ENCODE results near the gene MRPS15.
A peak's percentile ranks its signal among the peaks of the same experiment; 100 is the strongest.
"Not testable (repeated sequence)": the region's sequence is repeated elsewhere in the genome, so short reads cannot be mapped to it uniquely, and the experiment has no call there.

MRPS15 gene

GRCh38 chr1:36463803-36464604 is at the start of gene MRPS15:
TSS of gene MRPS15 (minus strand) at chr1:36464384. CDS start at chr1:36464275, 109 bp downstream.
- peak within 1 kb of the TSS; percentile 96 to 100 for H3K4me3 Mint-ChIP-seq

GRCh38 chr1:36512842-36513241 is 48.7 kb upstream of the MRPS15 start:
- H3K9me3 Mint-ChIP-seq = no peaks in the 10 kb centered on the region
- peaks cover 17% of the 10 kb centered on the region for H3K27me3 Mint-ChIP-seq
- ATAC-seq (no peak), DNase-seq (no peak)
- no peak overlapping the region for H3K4me3 Mint-ChIP-seq
- H3K4me1 Mint-ChIP-seq = no peaks in the 10 kb centered on the region
- H3K27ac Mint-ChIP-seq = no peak overlapping the region

More at GRCh38 chr1:36463803-36464604, at the start of gene MRPS15:
- no peaks in the 10 kb centered on the region for H3K9me3 Mint-ChIP-seq
- H3K27me3 Mint-ChIP-seq = no peaks in the 10 kb centered on the region
- DNase-seq = peak; percentile 91 to 94
- ATAC-seq = peak; percentile 96
- H3K27ac Mint-ChIP-seq = peak within 1 kb of the TSS; percentile 99 to 100
- H3K4me1 Mint-ChIP-seq = peaks cover 55% of the 10 kb centered on the region

DNA sequence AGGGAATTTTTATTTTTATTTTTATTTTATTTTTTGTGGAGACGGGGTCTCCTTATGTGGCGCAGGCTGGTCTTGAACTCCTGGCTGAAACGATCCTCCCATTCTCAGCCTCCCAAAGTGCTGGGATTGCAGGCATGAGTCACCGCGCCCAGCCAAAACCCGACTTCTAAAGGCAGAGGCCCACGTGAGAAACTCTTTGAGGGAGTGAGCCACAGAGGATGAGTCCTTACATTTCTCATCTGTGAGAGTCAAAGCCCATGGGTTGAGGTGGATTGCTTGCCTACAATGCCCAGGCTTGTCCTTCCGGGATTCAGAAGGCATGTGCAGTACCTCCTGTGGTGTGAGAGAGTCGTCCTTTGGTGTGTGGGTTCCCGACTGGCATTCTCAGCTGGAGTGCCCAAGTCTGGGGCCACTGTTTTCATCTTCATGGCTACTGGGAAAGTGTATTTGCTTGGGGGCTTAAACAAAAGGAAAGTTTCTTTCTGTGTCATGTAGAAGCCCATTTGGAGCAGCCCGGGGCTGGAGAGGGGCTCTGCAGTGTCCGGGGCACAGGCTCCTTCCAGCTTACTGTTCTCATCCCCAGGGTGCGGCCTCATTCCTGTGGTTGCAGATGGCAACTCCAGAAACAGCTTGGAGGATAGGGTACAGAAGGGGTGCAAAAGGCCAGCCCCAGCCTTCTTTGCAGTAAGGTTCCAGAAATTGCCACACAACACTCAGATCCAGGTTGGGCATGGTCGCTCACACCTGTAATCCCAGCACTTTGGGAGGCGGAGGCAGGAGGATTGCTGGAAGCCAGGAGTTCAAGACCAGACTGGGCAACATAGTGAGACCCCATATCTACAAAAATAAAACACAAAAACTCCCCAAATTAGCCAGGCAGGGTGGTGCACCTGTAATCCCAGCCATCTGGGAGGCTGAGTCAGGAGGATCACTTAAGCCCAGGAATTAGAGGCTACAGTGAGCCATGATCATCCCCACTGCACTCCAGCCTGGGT is 47.9 kb upstream of the MRPS15 start:
- Mint-ChIP-seq H3K4me3 (no peak overlapping the region), H3K4me1 (no peaks in the 10 kb centered on the region), H3K27me3 (peaks cover 24% of the 10 kb centered on the region), H3K9me3 (no peaks in the 10 kb centered on the region), H3K27ac (no peak overlapping the region)
- DNase-seq (no peak), ATAC-seq (no peak)

DNA sequence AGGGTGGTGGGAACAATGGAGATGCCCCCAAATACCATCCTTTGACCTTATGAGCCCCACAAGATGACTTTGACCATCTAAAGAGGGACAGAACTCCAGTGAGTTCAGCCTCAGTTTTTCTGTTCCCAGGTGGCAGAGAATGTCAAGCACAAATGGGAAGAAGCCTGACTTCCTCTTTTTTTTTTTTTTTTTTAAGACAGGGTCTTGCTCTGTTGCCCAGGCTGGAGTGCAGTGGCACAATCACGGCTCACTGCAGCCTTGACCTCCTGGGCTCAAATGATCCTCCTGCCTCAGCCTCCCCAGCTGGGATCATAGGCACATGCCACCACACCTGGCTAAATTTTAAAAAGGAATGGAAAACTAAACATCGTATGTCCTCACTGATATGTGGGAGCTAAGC is 47.0 kb upstream of the MRPS15 start:
- not testable (repeated sequence) for DNase-seq, H3K9me3 Mint-ChIP-seq, ATAC-seq, H3K4me1 Mint-ChIP-seq, H3K4me3 Mint-ChIP-seq
- Mint-ChIP-seq H3K27me3 (peaks cover 30% of the 10 kb centered on the region), H3K27ac (peak overlapping the region in 1 of 2 donors; percentile 24)

DNA sequence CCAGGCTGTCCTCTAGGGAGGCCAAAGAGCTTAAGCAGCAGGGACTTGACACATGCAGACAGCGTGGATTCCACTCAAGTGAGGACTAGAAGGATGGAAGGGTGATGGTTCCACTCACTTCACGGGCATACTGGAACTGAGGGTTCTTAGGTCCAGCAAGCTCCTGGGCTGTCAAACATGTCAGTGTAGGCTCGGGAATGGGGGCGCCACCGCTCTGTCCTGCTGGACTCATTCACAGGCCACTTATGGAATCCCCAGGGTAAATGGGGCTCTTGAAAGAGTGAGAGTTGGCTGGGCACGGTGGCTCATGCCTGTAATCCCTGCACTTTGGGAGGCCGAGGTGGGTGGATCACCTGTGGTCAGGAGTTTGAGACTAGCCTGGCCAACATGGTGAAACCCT is 46.2 kb upstream of the MRPS15 start:
- Mint-ChIP-seq H3K27me3 (peaks cover 30% of the 10 kb centered on the region), H3K4me1 (no peaks in the 10 kb centered on the region), H3K4me3 (no peak overlapping the region), H3K27ac (no peak overlapping the region), H3K9me3 (no peaks in the 10 kb centered on the region)
- ATAC-seq = no peak
- DNase-seq = no peak

GRCh38 chr1:36508257-36508656 is 44.1 kb upstream of the MRPS15 start:
- ATAC-seq = no peak
- Mint-ChIP-seq H3K9me3 (no peaks in the 10 kb centered on the region), H3K4me3 (no peak overlapping the region), H3K4me1 (no peaks in the 10 kb centered on the region), H3K27ac (no peak overlapping the region), H3K27me3 (peaks cover 32% of the 10 kb centered on the region)
- DNase-seq = no peak

DNA sequence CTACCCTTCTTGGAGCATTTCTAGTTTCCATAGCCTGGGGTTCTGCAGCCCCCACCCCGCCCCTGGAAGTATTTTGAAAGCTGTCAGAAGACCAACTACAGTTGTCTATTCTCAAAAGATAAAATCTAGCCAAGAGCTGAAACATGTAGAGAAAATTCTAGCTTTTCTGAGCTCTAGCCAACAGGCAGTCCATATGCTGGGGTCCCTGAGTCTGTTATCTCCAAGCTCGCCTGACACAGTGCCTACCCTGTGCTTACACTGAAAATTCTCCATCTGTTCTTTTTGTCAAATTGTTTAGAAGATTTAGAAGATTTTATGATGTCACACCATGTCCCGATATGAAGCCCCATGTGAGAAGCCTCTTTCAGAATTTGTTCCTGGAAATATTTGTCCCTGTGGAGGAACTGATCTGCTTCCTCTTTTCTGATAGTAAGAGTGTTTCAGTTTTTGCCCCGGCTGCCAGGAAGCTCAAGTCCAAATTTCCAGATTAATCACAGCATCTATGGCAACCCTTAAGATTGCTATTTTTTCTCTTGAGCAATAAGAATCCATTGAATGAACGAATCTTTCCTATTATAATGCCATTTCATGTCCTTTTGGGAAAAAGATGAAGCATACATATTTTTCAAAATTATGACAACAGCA is 42.2 kb upstream of the MRPS15 start:
- Mint-ChIP-seq H3K9me3 (no peaks in the 10 kb centered on the region), H3K4me3 (no peak overlapping the region), H3K27ac (peak overlapping the region in 1 of 2 donors; percentile 13), H3K4me1 (no peaks in the 10 kb centered on the region), H3K27me3 (peaks cover 39% of the 10 kb centered on the region)
- DNase-seq = no peak
- ATAC-seq = no peak

GRCh38 chr1:36503733-36504132 is 39.5 kb upstream of the MRPS15 start:
- H3K27me3 Mint-ChIP-seq = peaks cover 39% of the 10 kb centered on the region
- DNase-seq (no peak), ATAC-seq (no peak)
- no peak overlapping the region for H3K4me3 Mint-ChIP-seq
- no peak overlapping the region for H3K27ac Mint-ChIP-seq
- H3K9me3 Mint-ChIP-seq = no peaks in the 10 kb centered on the region
- H3K4me1 Mint-ChIP-seq = no peaks in the 10 kb centered on the region

- DNase-seq (no peak), ATAC-seq (no peak)
- Mint-ChIP-seq H3K9me3 (no peaks in the 10 kb centered on the region), H3K4me1 (no peaks in the 10 kb centered on the region), H3K4me3 (no peak overlapping the region), H3K27me3 (peaks cover 34% of the 10 kb centered on the region), H3K27ac (no peak overlapping the region)
These were observed 39.0 kb upstream of the MRPS15 start for GRCh38 chr1:36503159-36503558.

- Mint-ChIP-seq H3K9me3 (no peaks in the 10 kb centered on the region), H3K27ac (no peak overlapping the region), H3K4me1 (no peaks in the 10 kb centered on the region), H3K27me3 (peaks cover 28% of the 10 kb centered on the region), H3K4me3 (no peak overlapping the region)
- DNase-seq (no peak), ATAC-seq (no peak)
These were observed 38.4 kb upstream of the MRPS15 start for GRCh38 chr1:36502616-36503015.

- not testable (repeated sequence) for H3K4me1 Mint-ChIP-seq, H3K9me3 Mint-ChIP-seq, ATAC-seq, H3K27ac Mint-ChIP-seq, H3K4me3 Mint-ChIP-seq, DNase-seq
- peaks cover 21% of the 10 kb centered on the region for H3K27me3 Mint-ChIP-seq
These were observed 37.7 kb upstream of the MRPS15 start for GRCh38 chr1:36501911-36502310.

GRCh38 chr1:36497207-36497606 is 33.0 kb upstream of the MRPS15 start:
- Mint-ChIP-seq H3K4me3 (no peak overlapping the region), H3K4me1 (no peaks in the 10 kb centered on the region), H3K9me3 (no peaks in the 10 kb centered on the region), H3K27ac (no peak overlapping the region), H3K27me3 (peaks cover under 1% of the 10 kb centered on the region)
- no peak for ATAC-seq
- DNase-seq = no peak

GRCh38 chr1:36494971-36495370 is 30.8 kb upstream of the MRPS15 start:
- H3K27ac Mint-ChIP-seq = peak overlapping the region in 1 of 2 donors; percentile 23
- no peaks in the 10 kb centered on the region for H3K9me3 Mint-ChIP-seq
- ATAC-seq (no peak), DNase-seq (no peak)
- H3K4me1 Mint-ChIP-seq = no peaks in the 10 kb centered on the region
- H3K27me3 Mint-ChIP-seq = no peaks in the 10 kb centered on the region
- H3K4me3 Mint-ChIP-seq = no peak overlapping the region

DNA sequence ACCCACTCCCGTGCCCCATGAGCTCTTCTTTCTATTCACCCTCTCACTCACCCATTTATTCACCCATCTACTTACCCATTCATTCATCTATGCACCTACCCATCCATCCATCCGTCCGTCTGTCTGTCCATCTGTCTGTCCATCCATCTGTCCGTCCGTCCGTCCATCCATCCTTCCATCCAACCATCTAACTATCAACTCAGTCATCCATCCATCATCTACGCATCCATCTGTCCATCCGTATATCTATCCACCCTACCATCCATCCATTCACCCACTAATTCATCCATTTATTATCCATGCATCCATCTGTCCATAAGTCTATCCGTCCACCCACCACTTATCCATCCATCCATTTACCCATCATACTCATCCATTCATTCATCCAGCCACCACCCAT is 29.3 kb upstream of the MRPS15 start:
- no peaks in the 10 kb centered on the region for H3K4me1 Mint-ChIP-seq
- H3K27me3 Mint-ChIP-seq = no peaks in the 10 kb centered on the region
- no peak overlapping the region for H3K4me3 Mint-ChIP-seq
- H3K27ac Mint-ChIP-seq = no peak overlapping the region
- ATAC-seq (no peak), DNase-seq (no peak)
- no peaks in the 10 kb centered on the region for H3K9me3 Mint-ChIP-seq

DNA sequence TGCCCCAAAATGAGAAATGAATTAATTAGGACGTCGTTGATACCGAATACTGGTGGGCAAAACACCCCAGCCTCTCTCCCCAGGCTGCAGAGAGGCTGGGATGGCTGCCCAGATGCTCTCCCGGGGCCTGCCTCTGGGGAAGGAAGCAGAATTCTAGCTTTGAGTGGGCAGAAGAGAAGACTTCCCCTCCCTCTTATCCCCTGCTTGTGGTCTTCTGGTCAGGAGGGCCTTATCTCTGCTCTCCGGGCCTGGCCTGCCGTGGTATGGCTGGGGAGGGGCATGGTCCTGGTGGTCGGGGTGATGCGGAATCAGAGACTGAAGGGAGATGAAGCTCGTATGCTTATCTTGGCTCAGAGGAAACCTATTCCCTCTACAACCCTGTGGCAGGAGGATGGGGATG is 28.3 kb upstream of the MRPS15 start:
- ATAC-seq (no peak), DNase-seq (no peak)
- Mint-ChIP-seq H3K4me1 (no peaks in the 10 kb centered on the region), H3K27me3 (no peaks in the 10 kb centered on the region), H3K9me3 (no peaks in the 10 kb centered on the region), H3K4me3 (no peak overlapping the region), H3K27ac (no peak overlapping the region)

All from stimulated activated naive CD8-positive, alpha-beta T cell treated with anti-CD3 and anti-CD28 coated beads, Interleukin-15, amount 100 ng/mL, for 72 hours (primary cell).